ENCODE results near the gene TNNT1.

DNA sequence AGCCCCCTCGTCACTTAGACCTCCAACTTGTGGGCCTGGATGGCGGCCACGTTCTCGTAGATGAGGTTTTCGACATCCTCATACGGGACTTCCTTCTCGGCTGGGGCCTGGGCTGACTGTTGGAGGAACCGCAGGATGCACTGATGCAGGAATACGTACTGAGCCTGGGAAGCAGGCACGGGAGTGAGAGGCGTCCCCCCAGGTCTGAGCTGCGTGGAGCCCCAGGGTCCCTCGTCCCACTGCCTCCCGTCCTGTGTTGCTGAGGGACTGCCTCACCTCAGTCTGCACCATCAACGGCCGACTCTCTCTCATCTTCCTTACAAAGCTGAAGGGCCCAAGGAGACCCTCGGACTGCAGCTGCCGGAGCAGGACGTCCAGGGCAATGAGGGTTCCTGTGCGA, 32.7 kb upstream of the TNNT1 start:
- no peak for TF ChIP-seq EZH2 (IDR thresholded peaks at IDR 0.05; ENCODE audit: borderline replicate concordance, low read length)
- TF ChIP-seq, protein P1, sequence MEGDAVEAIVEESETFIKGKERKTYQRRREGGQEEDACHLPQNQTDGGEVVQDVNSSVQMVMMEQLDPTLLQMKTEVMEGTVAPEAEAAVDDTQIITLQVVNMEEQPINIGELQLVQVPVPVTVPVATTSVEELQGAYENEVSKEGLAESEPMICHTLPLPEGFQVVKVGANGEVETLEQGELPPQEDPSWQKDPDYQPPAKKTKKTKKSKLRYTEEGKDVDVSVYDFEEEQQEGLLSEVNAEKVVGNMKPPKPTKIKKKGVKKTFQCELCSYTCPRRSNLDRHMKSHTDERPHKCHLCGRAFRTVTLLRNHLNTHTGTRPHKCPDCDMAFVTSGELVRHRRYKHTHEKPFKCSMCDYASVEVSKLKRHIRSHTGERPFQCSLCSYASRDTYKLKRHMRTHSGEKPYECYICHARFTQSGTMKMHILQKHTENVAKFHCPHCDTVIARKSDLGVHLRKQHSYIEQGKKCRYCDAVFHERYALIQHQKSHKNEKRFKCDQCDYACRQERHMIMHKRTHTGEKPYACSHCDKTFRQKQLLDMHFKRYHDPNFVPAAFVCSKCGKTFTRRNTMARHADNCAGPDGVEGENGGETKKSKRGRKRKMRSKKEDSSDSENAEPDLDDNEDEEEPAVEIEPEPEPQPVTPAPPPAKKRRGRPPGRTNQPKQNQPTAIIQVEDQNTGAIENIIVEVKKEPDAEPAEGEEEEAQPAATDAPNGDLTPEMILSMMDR (conservative IDR thresholded peaks at IDR 0.05 in 1 of 2, IDR thresholded peaks at IDR 0.05 in 1 of 2; ENCODE audit: extremely low read depth in 1 of 2, insufficient read depth in 1 of 2, low read depth in 1 of 2, low read length in 2 of 2) = no peak

All from mammary epithelial cell (primary cell).